ENCODE data around the gene FLII.

FLII gene

DNA sequence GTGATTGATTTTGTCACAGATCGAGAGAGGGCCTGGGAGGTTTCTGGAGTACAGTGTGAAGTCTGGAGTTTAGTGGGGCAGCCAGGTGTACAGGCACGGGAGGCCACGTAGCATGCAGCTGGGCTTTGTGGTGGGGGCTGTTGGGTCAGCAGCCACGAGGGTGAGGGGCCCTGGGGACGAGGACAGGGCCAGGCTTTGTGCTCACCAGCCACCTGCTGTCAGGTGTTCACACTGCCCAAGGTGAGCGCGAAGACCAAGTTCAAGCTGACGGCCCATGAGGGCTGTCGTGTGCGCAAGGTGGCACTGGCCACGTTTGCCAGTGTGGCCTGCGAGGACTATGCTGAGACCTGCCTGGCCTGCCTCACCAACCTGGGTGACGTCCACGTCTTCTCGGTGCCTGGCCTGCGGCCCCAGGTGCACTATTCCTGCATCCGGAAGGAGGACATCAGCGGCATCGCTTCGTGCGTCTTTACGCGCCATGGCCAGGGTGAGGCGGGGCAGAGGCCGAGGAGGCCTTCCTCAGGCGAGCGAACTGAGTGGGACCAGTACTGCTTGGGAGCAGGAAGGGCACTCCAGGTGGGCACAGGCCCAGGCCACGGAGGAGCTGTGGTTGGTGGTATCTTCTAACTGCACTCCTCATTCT, 17.2 kb downstream of the FLII start:
- TF ChIP-seq, protein P1, sequence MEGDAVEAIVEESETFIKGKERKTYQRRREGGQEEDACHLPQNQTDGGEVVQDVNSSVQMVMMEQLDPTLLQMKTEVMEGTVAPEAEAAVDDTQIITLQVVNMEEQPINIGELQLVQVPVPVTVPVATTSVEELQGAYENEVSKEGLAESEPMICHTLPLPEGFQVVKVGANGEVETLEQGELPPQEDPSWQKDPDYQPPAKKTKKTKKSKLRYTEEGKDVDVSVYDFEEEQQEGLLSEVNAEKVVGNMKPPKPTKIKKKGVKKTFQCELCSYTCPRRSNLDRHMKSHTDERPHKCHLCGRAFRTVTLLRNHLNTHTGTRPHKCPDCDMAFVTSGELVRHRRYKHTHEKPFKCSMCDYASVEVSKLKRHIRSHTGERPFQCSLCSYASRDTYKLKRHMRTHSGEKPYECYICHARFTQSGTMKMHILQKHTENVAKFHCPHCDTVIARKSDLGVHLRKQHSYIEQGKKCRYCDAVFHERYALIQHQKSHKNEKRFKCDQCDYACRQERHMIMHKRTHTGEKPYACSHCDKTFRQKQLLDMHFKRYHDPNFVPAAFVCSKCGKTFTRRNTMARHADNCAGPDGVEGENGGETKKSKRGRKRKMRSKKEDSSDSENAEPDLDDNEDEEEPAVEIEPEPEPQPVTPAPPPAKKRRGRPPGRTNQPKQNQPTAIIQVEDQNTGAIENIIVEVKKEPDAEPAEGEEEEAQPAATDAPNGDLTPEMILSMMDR (IDR thresholded peaks at IDR 0.05; ENCODE audit: extremely low read depth, missing control alignments), result no peak
- no peak for DNase-seq (ENCODE audit: low spot score)

DNA sequence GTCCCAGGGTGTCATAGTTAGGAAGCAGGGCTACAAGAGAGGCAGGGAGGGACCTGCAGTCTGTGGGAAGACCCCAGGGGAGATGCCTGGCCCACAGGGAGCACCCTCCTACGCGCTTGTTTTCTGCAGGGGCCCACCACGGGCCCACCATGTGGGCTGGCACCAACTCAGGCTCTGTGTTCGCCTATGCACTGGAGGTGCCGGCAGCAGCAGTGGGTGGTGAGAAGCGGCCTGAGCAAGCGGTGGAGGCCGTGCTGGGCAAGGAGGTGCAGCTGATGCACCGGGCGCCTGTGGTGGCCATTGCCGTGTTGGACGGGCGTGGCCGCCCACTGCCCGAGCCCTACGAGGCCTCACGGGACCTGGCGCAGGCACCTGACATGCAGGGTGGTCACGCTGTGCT, 18.1 kb downstream of the FLII start:
- TF ChIP-seq, protein P1 (IDR thresholded peaks at IDR 0.05; ENCODE audit: extremely low read depth, missing control alignments), result no peak
- DNase-seq (ENCODE audit: low spot score), result no peak

DNA sequence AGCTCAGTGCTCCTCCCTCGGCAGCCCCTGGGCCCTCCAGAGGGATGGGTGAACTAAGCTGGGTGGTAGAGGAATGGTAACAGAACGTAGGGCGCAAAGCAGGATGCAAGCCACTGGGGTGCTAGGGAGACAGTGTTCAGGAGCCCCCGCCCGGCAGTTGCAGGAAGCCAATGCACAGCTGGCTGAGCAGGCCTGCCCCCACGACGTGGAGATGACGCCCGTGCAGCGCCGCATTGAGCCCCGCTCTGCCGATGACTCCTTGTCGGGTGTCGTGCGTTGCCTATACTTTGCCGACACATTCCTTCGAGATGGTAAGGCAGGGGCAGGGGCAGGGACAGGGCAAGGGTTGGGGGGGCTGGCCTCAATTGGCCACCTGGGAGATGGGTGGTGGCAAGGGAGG, 20.2 kb downstream of the FLII start:
- TF ChIP-seq, protein P1 (IDR thresholded peaks at IDR 0.05; ENCODE audit: extremely low read depth, missing control alignments), result no peak
- DNase-seq (ENCODE audit: low spot score), result no peak

DNA sequence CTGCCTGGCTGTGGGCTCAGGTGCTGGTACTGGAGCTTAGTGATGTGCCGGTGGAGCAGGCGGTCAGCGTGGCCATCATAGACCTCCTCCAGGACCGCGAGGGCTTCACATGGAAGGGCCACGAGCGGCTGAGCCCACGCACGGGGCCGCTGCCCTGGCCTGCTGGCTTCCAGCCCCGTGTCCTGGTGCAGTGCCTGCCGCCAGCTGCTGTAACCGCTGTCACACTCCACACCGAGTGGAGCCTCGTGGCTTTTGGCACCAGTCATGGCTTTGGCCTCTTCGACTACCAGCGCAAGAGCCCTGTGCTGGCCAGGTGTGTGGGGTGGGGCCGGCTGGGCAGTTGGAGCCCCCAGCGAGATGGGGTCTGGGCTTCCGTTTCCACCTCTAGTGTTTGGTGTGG, 21.1 kb downstream of the FLII start:
- TF ChIP-seq, protein P1 (IDR thresholded peaks at IDR 0.05; ENCODE audit: extremely low read depth, missing control alignments), result no peak
- no peak for DNase-seq (ENCODE audit: low spot score)

DNA sequence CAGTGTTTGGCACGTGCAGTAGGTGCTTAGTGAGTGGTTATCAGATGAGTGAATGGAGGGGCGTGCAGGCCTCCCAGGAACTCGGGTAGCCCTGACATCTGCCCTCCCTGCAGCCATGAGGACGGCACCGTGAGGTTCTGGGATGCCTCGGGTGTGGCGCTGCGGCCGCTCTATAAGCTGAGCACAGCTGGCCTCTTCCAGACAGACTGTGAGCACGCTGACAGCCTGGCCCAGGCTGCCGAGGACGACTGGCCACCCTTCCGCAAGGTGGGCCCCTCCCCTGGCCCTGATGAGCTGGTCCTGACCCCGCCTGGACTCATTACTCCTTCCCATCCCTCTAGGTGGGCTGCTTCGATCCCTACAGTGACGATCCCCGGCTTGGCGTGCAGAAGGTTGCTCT, 22.0 kb downstream of the FLII start:
- TF ChIP-seq, protein P1 (IDR thresholded peaks at IDR 0.05; ENCODE audit: extremely low read depth, missing control alignments), result no peak
- DNase-seq (ENCODE audit: low spot score), result no peak

DNA sequence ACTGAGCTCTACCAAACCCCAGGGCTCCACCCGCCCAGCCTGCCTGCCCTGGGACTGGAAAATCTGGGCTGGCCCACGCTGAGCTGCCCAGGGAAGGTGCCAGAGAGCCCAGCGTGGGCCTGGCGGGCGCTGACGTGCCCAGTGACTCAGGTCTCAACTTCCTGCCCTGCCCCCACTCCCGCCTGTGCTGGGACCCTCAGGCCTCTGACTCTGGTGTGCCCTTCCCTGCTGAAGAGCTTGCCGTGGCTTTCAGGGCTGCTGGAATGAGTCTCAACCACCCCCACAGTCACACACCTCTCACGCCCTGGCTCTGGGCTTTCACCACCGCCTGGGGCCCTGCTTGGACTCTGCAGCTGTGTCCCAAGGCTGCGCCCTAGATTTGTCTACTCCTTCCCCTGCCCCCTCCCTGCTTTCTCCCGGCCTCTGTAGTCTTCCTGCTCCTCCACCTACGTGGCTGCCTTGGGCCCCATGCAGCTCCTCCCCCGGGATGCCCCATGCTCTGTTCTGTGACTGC, 22.7 kb downstream of the FLII start:
- TF ChIP-seq, protein P1 (IDR thresholded peaks at IDR 0.05; ENCODE audit: extremely low read depth, missing control alignments), result no peak
- DNase-seq (ENCODE audit: low spot score), result no peak

DNA sequence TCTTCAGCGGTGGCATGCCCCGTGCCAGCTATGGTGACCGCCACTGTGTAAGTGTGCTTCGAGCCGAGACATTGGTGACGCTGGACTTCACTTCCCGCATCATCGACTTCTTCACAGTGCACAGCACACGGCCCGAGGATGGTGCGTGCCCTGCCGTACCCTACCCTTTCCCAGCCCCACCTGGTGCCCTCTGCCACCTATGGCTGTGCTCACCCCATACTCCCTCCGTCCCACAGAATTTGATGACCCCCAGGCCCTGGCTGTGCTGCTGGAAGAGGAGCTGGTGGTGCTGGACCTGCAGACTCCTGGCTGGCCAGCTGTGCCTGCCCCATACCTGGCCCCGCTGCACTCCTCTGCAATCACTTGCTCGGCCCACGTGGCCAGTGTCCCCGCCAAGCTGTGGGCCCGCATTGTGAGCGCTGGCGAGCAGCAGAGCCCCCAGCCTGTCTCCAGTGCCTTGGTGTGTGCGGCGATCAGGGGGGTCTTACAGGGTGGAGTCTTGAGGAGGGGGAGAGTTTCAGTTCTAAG, 23.6 kb downstream of the FLII start:
- TF ChIP-seq, protein P1 (IDR thresholded peaks at IDR 0.05; ENCODE audit: extremely low read depth, missing control alignments), result no peak
- DNase-seq (ENCODE audit: low spot score), result no peak
